PC-9 (cell line): ENCODE results near the gene PTGES.

Source experiments
- CTCF ChIP-seq: fragments of 200-600 bp; sonication (generic); conservative IDR thresholded peaks from 2 replicates; pipeline ENCODE4 v1.6.1; 2017; ENCODE audit warnings: mixed run types, antibody characterized with exemption, mild to moderate bottlenecking, moderate library complexity
- EZH2 ChIP-seq: fragments of 200-600 bp; sonication (generic); IDR thresholded peaks from 2 replicates; pipeline ENCODE4 v1.8.0; 2017; ENCODE audit warnings: antibody characterized with exemption, low read depth

GRCh38 chr9:129739432-129739831, 13.4 kb downstream of the PTGES start:
- TF ChIP-seq CTCF, result no peak
- no peak for TF ChIP-seq EZH2
